Breast epithelium (tissue), 3 donors: ENCODE results near the gene MYLK3.

Source experiments
- CTCF ChIP-seq, 3 donors: fragments of 450-650 bp; IDR thresholded peaks; one replicate each; pipeline ENCODE4 v1.5.1; 2016 to 2017; ENCODE audit warnings: antibody characterized with exemption in 3 of 3, mild to moderate bottlenecking in 3 of 3, moderate library complexity in 3 of 3
- POLR2A ChIP-seq: fragments of 450-650 bp; IDR thresholded peaks from one replicate; pipeline ENCODE4 v1.6.1; 2016; ENCODE audit warnings: antibody characterized with exemption, mild to moderate bottlenecking, moderate library complexity
- POLR2AphosphoS5 ChIP-seq, 3 donors: sonication (generic); formaldehyde crosslinking; IDR thresholded peaks; one replicate each; pipeline ENCODE4 v1.6.1; 2017; ENCODE audit warnings: antibody characterized with exemption in 3 of 3

- no peak for TF ChIP-seq CTCF (IDR thresholded peaks at IDR 0.05)
- TF ChIP-seq POLR2A = no peak
- TF ChIP-seq POLR2AphosphoS5 (IDR thresholded peaks at IDR 0.05) = no peak
These were observed 48.1 kb downstream of the MYLK3 start for GRCh38 chr16:46700048-46700447.
